ENCODE results near the gene SH3GL2.
"Not testable (repeated sequence)": the region's sequence is repeated elsewhere in the genome, so short reads cannot be mapped to it uniquely, and the experiment has no call there.

Gene SH3GL2

DNA sequence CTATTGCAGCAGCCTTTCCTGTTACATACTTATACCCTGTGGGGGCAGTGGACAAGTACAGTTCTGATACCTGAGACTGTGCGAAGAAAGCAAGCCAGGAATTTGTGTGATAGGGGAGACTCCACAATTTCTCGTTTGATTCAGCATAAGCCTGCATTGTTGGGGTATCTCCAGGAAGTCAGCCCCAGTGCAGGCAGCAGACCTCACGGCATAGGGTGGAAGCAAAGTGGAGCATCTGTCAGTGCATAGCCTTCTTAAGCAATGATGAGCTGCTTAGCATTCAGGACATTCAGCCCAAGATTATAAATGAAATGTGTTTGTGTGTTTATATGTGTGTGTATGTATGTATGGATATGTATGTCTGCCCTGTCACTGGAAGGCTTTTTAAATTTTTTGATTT is 157.0 kb downstream of the SH3GL2 start:
- Mint-ChIP-seq H3K27ac (no peak overlapping the region), H3K27me3 (no peaks in the 10 kb centered on the region), H3K36me3 (no peaks in the 10 kb centered on the region), H3K4me3 (no peak overlapping the region), H3K9me3 (peaks cover 7% of the 10 kb centered on the region), H3K4me1 (no peaks in the 10 kb centered on the region)
- no peak for ATAC-seq

DNA sequence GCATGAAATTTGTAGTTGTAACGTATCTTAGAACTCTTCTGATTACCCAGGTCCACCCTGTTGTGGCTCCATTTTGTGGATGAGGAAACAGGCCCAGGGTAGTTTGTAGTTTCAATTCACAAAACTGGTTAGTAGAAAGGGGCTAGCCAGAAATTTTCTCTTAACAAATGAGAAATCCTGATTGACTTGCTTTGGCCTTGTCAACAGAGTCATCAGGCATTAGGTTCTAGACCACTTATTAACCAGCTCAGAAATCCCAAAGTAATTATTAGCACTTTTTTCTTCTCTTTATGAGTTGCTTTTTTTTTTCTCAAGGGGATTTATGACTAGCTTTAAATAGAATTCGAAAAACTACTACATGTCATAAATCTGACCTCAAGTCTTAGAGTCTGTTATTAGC is 160.2 kb downstream of the SH3GL2 start:
- no peak overlapping the region for H3K4me3 Mint-ChIP-seq
- H3K9me3 Mint-ChIP-seq, result peaks cover 7% of the 10 kb centered on the region
- no peak for ATAC-seq
- H3K27ac Mint-ChIP-seq, result no peak overlapping the region
- H3K4me1 Mint-ChIP-seq, result no peaks in the 10 kb centered on the region
- no peaks in the 10 kb centered on the region for H3K36me3 Mint-ChIP-seq
- no peaks in the 10 kb centered on the region for H3K27me3 Mint-ChIP-seq

DNA sequence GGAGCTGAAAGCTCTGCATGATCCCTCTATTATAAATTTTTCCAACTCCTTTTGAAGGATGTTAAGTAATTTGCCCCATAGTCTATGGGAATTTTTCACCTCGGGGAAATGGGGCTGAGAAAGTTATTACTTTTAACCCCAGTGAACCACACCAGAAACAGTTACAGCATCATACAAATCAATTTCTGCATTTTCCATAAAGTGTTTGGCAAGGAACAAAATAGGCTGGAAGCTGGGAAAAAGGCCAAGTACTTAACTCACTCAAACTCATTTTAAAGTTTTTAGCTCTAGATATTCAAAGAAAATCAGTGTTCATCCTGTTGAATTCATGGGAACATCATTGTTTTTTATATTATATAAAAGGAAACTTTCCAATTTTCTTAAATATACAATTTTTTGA is 160.9 kb downstream of the SH3GL2 start:
- H3K9me3 Mint-ChIP-seq, result peaks cover 7% of the 10 kb centered on the region
- no peak overlapping the region for H3K4me3 Mint-ChIP-seq
- H3K36me3 Mint-ChIP-seq, result no peaks in the 10 kb centered on the region
- no peak overlapping the region for H3K27ac Mint-ChIP-seq
- no peak for ATAC-seq
- H3K4me1 Mint-ChIP-seq, result no peaks in the 10 kb centered on the region
- no peaks in the 10 kb centered on the region for H3K27me3 Mint-ChIP-seq

DNA sequence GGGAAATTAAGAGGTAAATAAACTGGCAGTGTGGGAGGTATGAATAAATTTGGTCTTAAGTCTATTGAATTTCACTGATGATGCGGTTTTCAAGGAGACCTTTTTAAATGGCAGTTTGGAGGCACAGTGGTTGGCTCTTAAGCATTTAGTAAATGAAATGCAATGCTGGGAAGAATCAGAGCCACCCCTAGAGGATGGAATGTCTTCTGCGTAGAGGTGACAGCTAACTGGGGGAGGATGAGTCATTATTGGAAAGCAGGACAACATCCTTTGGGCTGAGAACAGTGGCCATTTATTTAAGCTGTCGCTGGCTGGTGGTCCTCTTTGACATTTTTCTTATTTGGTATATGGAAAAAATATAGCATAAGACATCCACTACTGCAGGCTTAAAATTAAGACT is 163.2 kb downstream of the SH3GL2 start:
- peaks cover 4% of the 10 kb centered on the region for H3K9me3 Mint-ChIP-seq
- no peaks in the 10 kb centered on the region for H3K36me3 Mint-ChIP-seq
- no peaks in the 10 kb centered on the region for H3K4me1 Mint-ChIP-seq
- H3K4me3 Mint-ChIP-seq, result no peak overlapping the region
- ATAC-seq, result no peak
- no peaks in the 10 kb centered on the region for H3K27me3 Mint-ChIP-seq
- no peak overlapping the region for H3K27ac Mint-ChIP-seq

DNA sequence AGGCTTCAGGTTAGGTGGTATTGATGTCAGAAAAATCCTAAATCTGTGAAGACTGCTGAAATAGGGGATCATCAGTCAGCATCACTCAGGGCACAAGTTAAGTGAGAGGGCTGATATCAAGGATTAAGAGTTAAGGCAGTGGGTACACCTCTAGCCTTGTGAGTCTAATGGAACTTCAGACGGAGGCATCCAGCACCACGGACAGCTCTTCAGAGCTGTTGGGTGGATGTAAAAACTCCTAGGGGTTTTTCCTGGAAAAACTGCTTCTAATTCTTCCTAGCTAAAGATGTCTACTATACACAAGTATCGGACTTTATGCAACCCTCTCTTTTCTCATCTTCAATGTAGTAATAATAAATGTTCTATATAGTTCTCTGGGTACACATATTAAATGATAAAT is 165.9 kb downstream of the SH3GL2 start:
- Mint-ChIP-seq H3K36me3 (no peaks in the 10 kb centered on the region), H3K9me3 (peaks cover 4% of the 10 kb centered on the region), H3K4me3 (no peak overlapping the region), H3K27ac (no peak overlapping the region), H3K4me1 (no peaks in the 10 kb centered on the region), H3K27me3 (no peaks in the 10 kb centered on the region)
- ATAC-seq, result no peak

DNA sequence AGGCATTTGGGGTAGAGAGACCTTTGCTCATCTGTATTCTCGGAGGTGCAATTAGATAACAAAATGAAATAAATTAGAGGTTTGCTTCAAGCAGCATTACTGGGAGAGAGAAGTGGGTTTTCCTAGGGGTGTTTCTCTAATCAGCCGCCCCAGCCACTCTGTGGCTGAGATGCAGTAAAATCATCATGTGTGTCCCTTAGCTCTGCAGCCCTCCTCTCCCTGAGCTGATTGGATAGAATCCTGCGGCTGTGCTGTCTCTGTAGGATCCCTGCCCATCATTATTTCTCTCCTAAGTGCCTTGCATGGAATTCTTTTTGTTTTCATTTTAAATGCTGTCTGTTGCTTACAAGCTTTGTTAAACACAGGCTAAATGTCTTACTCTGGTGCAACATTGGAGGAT is 171.4 kb downstream of the SH3GL2 start:
- no peaks in the 10 kb centered on the region for H3K27me3 Mint-ChIP-seq
- no peak overlapping the region for H3K27ac Mint-ChIP-seq
- ATAC-seq, result no peak
- peaks cover 4% of the 10 kb centered on the region for H3K9me3 Mint-ChIP-seq
- no peaks in the 10 kb centered on the region for H3K36me3 Mint-ChIP-seq
- no peaks in the 10 kb centered on the region for H3K4me1 Mint-ChIP-seq
- no peak overlapping the region for H3K4me3 Mint-ChIP-seq

DNA sequence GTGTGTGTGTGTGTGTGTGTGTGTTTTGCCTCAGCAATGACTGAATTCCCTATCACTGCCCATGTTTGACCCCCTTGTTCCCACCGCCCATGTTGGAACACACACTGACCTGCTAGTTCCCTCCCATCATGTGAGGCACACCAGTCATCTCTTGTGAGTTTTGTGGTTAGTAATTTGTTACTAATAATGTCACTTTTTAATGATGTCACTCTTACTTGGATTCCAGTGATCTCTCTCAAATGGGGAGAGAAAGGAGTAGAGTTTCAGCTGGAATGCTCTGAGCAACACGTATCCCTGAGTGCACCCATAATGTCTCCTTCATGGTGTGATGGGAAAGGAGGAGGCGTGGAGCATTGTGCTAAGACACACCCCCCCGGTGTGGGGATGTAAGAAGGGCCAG is 172.6 kb downstream of the SH3GL2 start:
- Mint-ChIP-seq H3K36me3 (no peaks in the 10 kb centered on the region), H3K4me1 (no peaks in the 10 kb centered on the region), H3K9me3 (no peaks in the 10 kb centered on the region), H3K27ac (no peak overlapping the region), H3K27me3 (no peaks in the 10 kb centered on the region), H3K4me3 (no peak overlapping the region)
- no peak for ATAC-seq

DNA sequence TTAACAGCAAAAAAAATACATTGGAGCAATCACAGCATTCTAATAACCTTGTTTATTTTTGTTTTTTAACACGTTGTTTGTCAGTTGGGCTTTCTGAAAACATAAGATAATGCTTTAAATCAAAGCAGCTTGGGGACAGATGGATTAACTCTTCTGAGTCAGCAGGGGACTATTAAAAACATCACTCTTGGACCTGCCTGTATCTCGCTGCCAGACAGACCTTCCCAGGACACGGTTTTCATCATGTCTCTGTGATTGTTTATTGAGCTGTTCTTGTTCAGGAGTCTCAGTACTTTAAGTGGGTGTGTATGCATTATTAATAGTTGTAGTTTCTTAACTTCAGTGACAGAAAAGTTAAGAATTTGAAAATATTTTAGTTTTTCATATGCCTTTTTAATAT is 173.2 kb downstream of the SH3GL2 start:
- Mint-ChIP-seq H3K4me3 (no peak overlapping the region), H3K4me1 (no peaks in the 10 kb centered on the region), H3K9me3 (no peaks in the 10 kb centered on the region), H3K27me3 (no peaks in the 10 kb centered on the region), H3K27ac (no peak overlapping the region), H3K36me3 (no peaks in the 10 kb centered on the region)
- no peak for ATAC-seq

DNA sequence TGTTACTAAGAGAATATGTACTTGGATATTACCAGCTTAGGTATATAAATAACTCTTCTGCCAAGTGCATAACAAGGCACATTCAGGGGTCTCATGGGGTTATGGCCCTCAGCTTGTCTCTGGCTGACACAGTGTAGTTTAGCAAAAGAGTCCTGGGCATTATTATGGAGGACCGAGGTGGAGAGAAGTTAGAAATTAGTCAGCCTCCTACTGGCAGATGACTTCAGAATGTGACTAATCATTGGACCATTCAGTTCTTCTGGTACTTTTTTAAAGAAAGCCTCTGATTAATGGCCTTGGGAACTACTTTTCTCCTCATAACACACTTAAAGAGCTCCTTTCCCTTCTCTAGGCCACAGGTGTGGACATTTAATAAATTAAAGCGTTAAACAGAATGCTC is 178.9 kb downstream of the SH3GL2 start:
- no peak for ATAC-seq
- H3K4me3 Mint-ChIP-seq, result no peak overlapping the region
- no peak overlapping the region for H3K27ac Mint-ChIP-seq
- no peaks in the 10 kb centered on the region for H3K9me3 Mint-ChIP-seq
- H3K36me3 Mint-ChIP-seq, result no peaks in the 10 kb centered on the region
- H3K27me3 Mint-ChIP-seq, result no peaks in the 10 kb centered on the region
- H3K4me1 Mint-ChIP-seq, result no peaks in the 10 kb centered on the region

DNA sequence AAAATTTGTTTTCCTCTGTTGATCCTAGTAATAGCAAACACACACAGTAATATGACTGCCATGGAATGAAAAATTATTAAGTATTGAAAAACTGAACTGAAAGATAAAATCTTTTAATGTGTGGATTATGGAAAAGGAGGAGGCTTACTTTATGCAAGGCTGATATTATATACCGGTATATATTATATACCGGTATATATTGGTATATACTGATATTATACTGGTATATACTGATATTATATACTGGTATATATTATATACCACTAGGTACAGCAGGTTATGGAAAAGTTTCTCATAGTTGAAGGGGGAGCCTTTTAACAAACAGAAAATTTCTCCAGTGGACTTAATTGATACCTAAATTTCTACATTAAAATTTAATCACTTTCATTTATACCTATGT is 181.4 kb downstream of the SH3GL2 start:
- H3K27me3 Mint-ChIP-seq, result no peaks in the 10 kb centered on the region

DNA sequence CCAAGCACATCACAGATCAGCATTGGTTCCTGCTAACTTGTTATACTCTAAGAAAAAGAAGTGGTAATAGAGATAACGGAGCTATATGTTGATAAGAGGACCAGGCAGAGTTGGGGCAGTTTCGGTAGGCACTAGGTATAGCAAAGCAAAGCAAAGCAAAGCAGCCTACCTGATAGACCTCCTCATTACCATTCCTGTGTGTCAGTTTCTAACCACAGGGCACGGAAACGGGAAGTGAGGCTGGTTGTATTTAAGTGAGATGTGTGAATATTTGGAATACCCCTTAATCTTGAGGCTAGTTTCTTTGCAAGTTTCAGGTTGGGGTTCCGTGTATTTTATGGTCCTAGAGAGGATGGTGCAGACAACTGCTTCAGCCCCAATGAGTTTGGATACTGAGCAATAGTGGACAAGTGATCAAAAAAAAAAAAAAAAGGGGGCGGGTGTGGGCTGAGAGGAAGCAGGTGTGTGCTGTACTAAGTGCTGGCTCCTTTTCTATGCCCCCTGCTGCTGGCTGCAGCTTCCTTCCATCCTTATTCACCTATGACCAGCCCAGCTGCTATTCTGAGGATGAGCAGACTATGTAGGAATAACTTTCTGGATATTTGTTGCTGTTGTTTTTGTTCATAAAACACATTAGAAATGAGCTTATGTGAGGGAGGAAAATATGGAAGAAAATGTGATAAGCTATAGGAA is 183.3 kb downstream of the SH3GL2 start:
- Mint-ChIP-seq H3K27me3 (no peaks in the 10 kb centered on the region), H3K9me3 (no peaks in the 10 kb centered on the region), H3K36me3 (no peaks in the 10 kb centered on the region), H3K4me1 (no peaks in the 10 kb centered on the region), H3K4me3 (no peak overlapping the region), H3K27ac (no peak overlapping the region)
- ATAC-seq, result no peak

More for the DNA sequence above, 181.4 kb downstream of the SH3GL2 start:
- no peaks in the 10 kb centered on the region for H3K4me1 Mint-ChIP-seq
- no peak for ATAC-seq
- no peaks in the 10 kb centered on the region for H3K36me3 Mint-ChIP-seq
- no peaks in the 10 kb centered on the region for H3K9me3 Mint-ChIP-seq
- no peak overlapping the region for H3K4me3 Mint-ChIP-seq
- H3K27ac Mint-ChIP-seq, result no peak overlapping the region

DNA sequence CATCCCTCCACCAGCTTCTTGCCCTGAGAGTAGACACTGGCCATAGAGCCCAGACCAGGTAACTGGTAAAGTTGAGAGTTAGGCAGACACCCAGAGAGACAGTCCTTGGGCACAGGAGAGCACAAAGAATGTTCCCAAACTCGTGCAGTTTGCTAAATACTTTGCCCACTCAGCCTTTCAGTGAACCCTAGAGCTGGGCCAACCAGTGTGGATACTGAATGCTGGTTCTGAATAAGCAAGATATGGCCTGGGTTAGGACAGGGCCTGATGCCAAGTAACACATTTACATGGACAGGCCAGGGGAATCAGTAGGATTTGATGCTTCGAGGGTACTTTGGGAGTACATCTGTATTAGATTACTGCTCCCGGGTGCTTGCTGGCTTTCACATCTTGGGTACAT is 185.4 kb downstream of the SH3GL2 start:
- H3K4me1 Mint-ChIP-seq, result no peaks in the 10 kb centered on the region
- H3K36me3 Mint-ChIP-seq, result no peaks in the 10 kb centered on the region
- ATAC-seq, result no peak
- H3K27ac Mint-ChIP-seq, result no peak overlapping the region
- no peak overlapping the region for H3K4me3 Mint-ChIP-seq
- H3K9me3 Mint-ChIP-seq, result peaks cover 3% of the 10 kb centered on the region
- H3K27me3 Mint-ChIP-seq, result no peaks in the 10 kb centered on the region

DNA sequence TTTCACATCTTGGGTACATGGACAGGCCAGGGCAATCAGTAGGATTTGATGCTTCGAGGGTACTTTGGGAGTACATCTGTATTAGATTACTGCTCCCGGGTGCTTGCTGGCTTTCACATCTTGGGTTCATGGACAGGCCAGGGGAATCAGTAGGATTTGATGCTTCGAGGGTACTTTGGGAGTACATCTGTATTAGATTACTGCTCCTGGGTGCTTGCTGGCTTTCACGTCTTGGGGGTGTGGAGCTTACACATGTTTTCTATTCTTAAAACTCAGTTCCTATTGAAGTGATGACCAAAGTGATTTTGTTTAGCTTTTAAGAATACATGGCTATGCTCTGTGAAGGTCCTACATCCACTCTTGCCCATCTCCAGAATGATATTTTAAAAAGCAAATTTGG is 186.3 kb downstream of the SH3GL2 start:
- H3K27me3 Mint-ChIP-seq, H3K4me3 Mint-ChIP-seq, H3K36me3 Mint-ChIP-seq: not testable (repeated sequence)

DNA sequence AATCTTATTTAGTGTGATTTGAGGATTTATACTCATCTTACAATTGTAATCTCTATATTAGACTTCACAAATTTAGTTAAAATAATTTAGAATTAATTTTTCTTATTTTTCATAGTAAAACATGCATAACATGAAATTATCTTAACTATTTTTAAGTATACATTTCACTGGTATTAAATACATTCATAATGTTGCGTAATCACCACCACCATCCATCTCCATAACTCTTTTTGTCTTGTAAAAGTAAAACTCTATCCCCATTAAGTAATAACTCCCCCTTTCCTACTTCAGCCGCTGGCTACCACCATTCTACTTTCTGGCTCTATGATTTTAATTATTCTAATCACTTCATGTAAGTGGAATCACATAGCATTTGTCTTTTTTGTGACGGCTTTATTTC is 193.4 kb downstream of the SH3GL2 start:
- Mint-ChIP-seq H3K4me3 (no peak overlapping the region), H3K27ac (no peak overlapping the region), H3K36me3 (no peaks in the 10 kb centered on the region), H3K9me3 (peaks cover 10% of the 10 kb centered on the region), H3K27me3 (no peaks in the 10 kb centered on the region), H3K4me1 (no peaks in the 10 kb centered on the region)
- ATAC-seq, result no peak

More for the DNA sequence above, 186.3 kb downstream of the SH3GL2 start:
- not testable (repeated sequence) for H3K4me1 Mint-ChIP-seq, ATAC-seq, H3K9me3 Mint-ChIP-seq, H3K27ac Mint-ChIP-seq

DNA sequence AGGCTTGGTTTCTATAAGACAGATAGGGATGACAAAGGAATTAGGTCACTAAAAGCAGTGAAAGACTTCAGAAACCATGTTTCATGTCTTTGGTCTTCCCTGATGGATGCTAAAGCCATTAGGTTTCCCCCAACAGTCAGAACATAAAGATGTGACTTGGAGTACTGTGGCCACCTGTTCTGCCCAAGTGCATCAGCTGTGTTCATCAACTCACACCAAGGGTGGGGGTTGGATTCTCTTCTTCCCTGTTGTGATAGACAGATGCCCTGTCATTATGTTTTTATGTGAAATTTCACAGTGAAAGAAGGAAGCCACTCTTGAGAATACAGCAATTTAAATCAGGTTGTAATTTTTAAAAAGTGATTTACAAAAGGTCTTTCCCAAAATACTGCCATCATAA is 196.8 kb downstream of the SH3GL2 start:
- Mint-ChIP-seq H3K27me3 (no peaks in the 10 kb centered on the region), H3K4me3 (no peak overlapping the region), H3K36me3 (no peaks in the 10 kb centered on the region), H3K4me1 (no peaks in the 10 kb centered on the region), H3K27ac (no peak overlapping the region), H3K9me3 (peaks cover 2% of the 10 kb centered on the region)
- ATAC-seq, result no peak

DNA sequence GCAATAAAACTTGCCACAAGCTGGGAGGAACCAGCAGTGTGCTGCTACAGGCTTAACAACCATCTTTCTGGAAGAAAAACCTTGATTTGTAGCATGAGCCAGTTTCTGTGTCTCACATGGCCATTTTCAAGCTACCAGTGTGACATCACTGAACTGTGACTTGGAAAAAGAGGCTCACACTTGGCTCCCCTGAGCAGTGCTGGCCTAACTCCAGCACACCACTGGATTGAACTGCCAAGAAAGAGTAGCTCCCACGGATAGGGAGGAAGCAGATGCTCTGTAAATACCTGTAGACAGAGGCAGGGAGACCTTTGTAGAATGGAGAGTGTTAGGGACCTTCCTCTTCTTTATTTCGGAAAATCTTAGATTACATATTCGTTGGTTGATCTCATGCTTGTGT is 197.9 kb downstream of the SH3GL2 start:
- no peak for ATAC-seq
- Mint-ChIP-seq H3K9me3 (peaks cover 2% of the 10 kb centered on the region), H3K27me3 (no peaks in the 10 kb centered on the region)

DNA sequence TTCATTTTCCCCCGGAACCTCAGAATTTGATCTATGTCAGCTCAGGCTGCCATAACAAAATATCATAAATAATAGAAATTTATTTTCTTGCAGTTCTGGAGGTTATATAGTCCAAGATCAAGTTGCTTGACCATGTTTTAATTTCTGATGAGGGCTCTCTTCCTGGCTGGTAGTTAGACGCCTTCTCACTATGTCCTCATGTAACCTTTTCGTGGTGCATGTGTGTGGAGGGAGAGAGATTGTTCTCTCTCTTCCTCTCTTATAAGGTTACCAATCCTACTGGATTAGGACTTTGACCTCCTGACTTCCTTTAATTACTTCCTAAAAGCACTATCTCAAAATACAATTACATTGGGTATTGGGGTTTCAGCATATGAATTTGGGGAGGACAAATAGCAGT is 198.6 kb downstream of the SH3GL2 start:
- H3K27ac Mint-ChIP-seq, result no peak overlapping the region
- H3K4me3 Mint-ChIP-seq, result no peak overlapping the region
- peaks cover 2% of the 10 kb centered on the region for H3K9me3 Mint-ChIP-seq
- no peak for ATAC-seq
- H3K27me3 Mint-ChIP-seq, result no peaks in the 10 kb centered on the region
- H3K4me1 Mint-ChIP-seq, result no peaks in the 10 kb centered on the region
- no peaks in the 10 kb centered on the region for H3K36me3 Mint-ChIP-seq

More for the DNA sequence above, 197.9 kb downstream of the SH3GL2 start:
- Mint-ChIP-seq H3K4me1 (no peaks in the 10 kb centered on the region), H3K27ac (no peak overlapping the region), H3K4me3 (no peak overlapping the region), H3K36me3 (no peaks in the 10 kb centered on the region)

Measured in stimulated activated memory B cell treated with anti-CD40 and anti-IgM and Interleukin-4, amounts not matched to agents 10 μg/mL and 1 μg/mL and 100 μg/mL, for 72 hours (primary cell).